NCI-H69 (cell line): ENCODE results near the gene CD109.
"Not testable (repeated sequence)": the region's sequence is repeated elsewhere in the genome, so short reads cannot be mapped to it uniquely, and the experiment has no call there.

Experiments used
- DNase-seq: peaks from one replicate; lab custom pipeline; 2025; lab: John Stamatoyannopoulos, UW

CD109 gene

GRCh38 chr6:73695619-73696421 is at the start of gene CD109:
TSS of gene CD109 (plus strand) at chr6:73696203. CDS start at chr6:73696216, 13 bp downstream.
- peak; percentile 65 for DNase-seq

- DNase-seq = no peak
Observed at GRCh38 chr6:73648166-73648565, 47.8 kb upstream of the CD109 start.

- no peak for DNase-seq
Observed at GRCh38 chr6:73649783-73650182, 46.2 kb upstream of the CD109 start.

GRCh38 chr6:73652637-73653570 is 43.1 kb upstream of the CD109 start:
- peak; percentile 86 for DNase-seq

- peak; percentile 97 for DNase-seq
Observed at GRCh38 chr6:73653571-73654424, 42.2 kb upstream of the CD109 start, which contains the start of gene SLC17A5. TSS of gene SLC17A5 (minus strand) at chr6:73653992. CDS start at chr6:73653886, 106 bp downstream.

- no peak for DNase-seq
Observed at GRCh38 chr6:73655341-73655917, 40.6 kb upstream of the CD109 start.

GRCh38 chr6:73656531-73657145 is 39.4 kb upstream of the CD109 start:
- no peak for DNase-seq

GRCh38 chr6:73657201-73657600 is 38.8 kb upstream of the CD109 start:
- no peak for DNase-seq

- DNase-seq = no peak
Observed at GRCh38 chr6:73664701-73665100, 31.3 kb upstream of the CD109 start.

- DNase-seq = no peak
Observed at GRCh38 chr6:73665686-73666319, 30.2 kb upstream of the CD109 start.

- no peak for DNase-seq
Observed at GRCh38 chr6:73666393-73666792, 29.6 kb upstream of the CD109 start.

GRCh38 chr6:73667798-73668197 is 28.2 kb upstream of the CD109 start:
- no peak for DNase-seq

GRCh38 chr6:73669005-73669404 is 27.0 kb upstream of the CD109 start:
- no peak for DNase-seq

GRCh38 chr6:73671911-73672685 is 23.9 kb upstream of the CD109 start:
- DNase-seq = no peak

GRCh38 chr6:73675466-73676098 is 20.4 kb upstream of the CD109 start:
- peak; percentile 66 for DNase-seq

- no peak for DNase-seq
Observed at GRCh38 chr6:73679009-73679408, 17.0 kb upstream of the CD109 start.

GRCh38 chr6:73679846-73680245 is 16.2 kb upstream of the CD109 start:
- DNase-seq = not testable (repeated sequence)

GRCh38 chr6:73680289-73680918 is 15.6 kb upstream of the CD109 start:
- DNase-seq = no peak

GRCh38 chr6:73683574-73683973 is 12.4 kb upstream of the CD109 start:
- not testable (repeated sequence) for DNase-seq
